GM23338 (cell line): ENCODE measurements around the gene NUDT9. TPM values are rescaled to one million over a fixed set of nuclear protein-coding genes. Genes with fewer than 3 reads are reported as not detected.

Source experiments
- ATAC-seq: fragments of 200-7000 bp; cut with Tn5 transposase; 3 replicates; pipeline ENCODE4 v1.9.1; 2020
- DNase-seq: peaks from one replicate; pipeline ENCODE4 v3.0.0-alpha.2; 2015; ENCODE audit warnings: low spot score
- H2AFZ ChIP-seq: fragments of 200-600 bp; sonication (generic); 2 replicates; pipeline ENCODE4 v1.8.0; 2016; ENCODE audit warnings: antibody characterized with exemption, mild to moderate bottlenecking, moderate library complexity
- H3F3A ChIP-seq: fragments of 200-600 bp; sonication (generic); replicated peaks from 2 replicates; pipeline ENCODE4 v1.8.0; 2017; ENCODE audit warnings: antibody characterized with exemption, mixed run types, low read depth
- H3K27ac ChIP-seq: fragments of 200-600 bp; sonication (generic); 2 replicates; pipeline ENCODE4 v1.6.1; 2016; ENCODE audit warnings: low read depth
- H3K27me3 ChIP-seq: fragments of 200-600 bp; sonication (generic); 2 replicates; pipeline ENCODE4 v1.8.0; 2016; ENCODE audit warnings: mild to moderate bottlenecking, mixed run types, moderate library complexity; ENCODE audit not compliant: insufficient read depth
- H3K36me3 ChIP-seq: fragments of 200-600 bp; sonication (generic); 2 replicates; pipeline ENCODE4 v1.8.0; 2016; ENCODE audit warnings: mild to moderate bottlenecking; ENCODE audit not compliant: insufficient read depth
- H3K4me1 ChIP-seq: fragments of 200-600 bp; sonication (generic); 2 replicates; pipeline ENCODE4 v1.8.0; 2016; ENCODE audit warnings: mild to moderate bottlenecking, moderate library complexity; ENCODE audit not compliant: insufficient read depth
- H3K4me2 ChIP-seq: fragments of 200-600 bp; sonication (generic); 2 replicates; pipeline ENCODE4 v1.7.1; 2017; ENCODE audit warnings: mixed run types
- H3K4me3 ChIP-seq: fragments of 200-600 bp; sonication (generic); 2 replicates; pipeline ENCODE4 v1.6.1; 2016; ENCODE audit warnings: mixed run types
- H3K79me2 ChIP-seq: fragments of 200-600 bp; sonication (generic); replicated peaks from 2 replicates; pipeline ENCODE4 v1.8.0; 2017; ENCODE audit warnings: mild to moderate bottlenecking; ENCODE audit not compliant: insufficient read depth
- H3K9me2 ChIP-seq: fragments of 200-600 bp; sonication (generic); 2 replicates; pipeline ENCODE4 v1.8.0; 2017; ENCODE audit not compliant: insufficient read depth
- H4K20me1 ChIP-seq: fragments of 200-600 bp; sonication (generic); replicated peaks from 2 replicates; pipeline ENCODE4 v1.8.0; 2017; ENCODE audit warnings: mild to moderate bottlenecking; ENCODE audit not compliant: insufficient read depth
- H3K27ac Mint-ChIP-seq: 2 replicates; pipeline ENCODE4 v1.8.0; 2020; ENCODE audit warnings: inconsistent platforms, mild to moderate bottlenecking, moderate library complexity, mixed read lengths
- H3K27me3 Mint-ChIP-seq: 3 replicates; pipeline ENCODE4 v1.8.0; 2022; ENCODE audit warnings: low read depth, mild to moderate bottlenecking, moderate library complexity, mixed read lengths, inconsistent platforms; ENCODE audit not compliant: insufficient read depth, poor library complexity
- H3K36me3 Mint-ChIP-seq: 3 replicates; pipeline ENCODE4 v1.8.0; 2021; ENCODE audit warnings: low read depth, mild to moderate bottlenecking, inconsistent platforms, moderate library complexity, mixed read lengths
- H3K4me1 Mint-ChIP-seq: 3 replicates; pipeline ENCODE4 v1.8.0; 2020; ENCODE audit warnings: mild to moderate bottlenecking, inconsistent platforms, mixed read lengths
- H3K4me3 Mint-ChIP-seq: 3 replicates; pipeline ENCODE4 v1.8.0; 2021; ENCODE audit warnings: moderate library complexity, mild to moderate bottlenecking, inconsistent platforms, mixed read lengths
- H3K9me3 Mint-ChIP-seq: 3 replicates; pipeline ENCODE4 v1.8.0; 2020; ENCODE audit warnings: moderate library complexity, mild to moderate bottlenecking, inconsistent platforms, mixed read lengths
- CREB1 ChIP-seq: fragments of 250-450 bp; sonication (Bioruptor Pico); IDR thresholded peaks from 2 replicates; pipeline ENCODE4 v1.5.0; 2020; ENCODE audit warnings: low read depth, mild to moderate bottlenecking, moderate library complexity
- ETS1 ChIP-seq: IDR thresholded peaks from 2 replicates; pipeline ENCODE4 v1.6.1; 2016; ENCODE audit warnings: antibody characterized with exemption
- EZH2 ChIP-seq: fragments of 200-600 bp; sonication (generic); IDR thresholded peaks from one replicate; pipeline ENCODE4 v1.8.0; 2017; ENCODE audit warnings: antibody characterized with exemption, mild to moderate bottlenecking, low read depth; ENCODE audit not compliant: unreplicated experiment
- JUNB ChIP-seq: IDR thresholded peaks from one replicate; pipeline ENCODE4 v1.6.1; 2016; ENCODE audit warnings: antibody characterized with exemption; ENCODE audit not compliant: unreplicated experiment
- NANOG ChIP-seq: IDR thresholded peaks from 2 replicates; pipeline ENCODE4 v1.6.1; 2016; ENCODE audit warnings: antibody characterized with exemption, borderline replicate concordance
- REST ChIP-seq: IDR thresholded peaks from one replicate; pipeline ENCODE4 v1.6.1; 2018; ENCODE audit warnings: antibody characterized with exemption; ENCODE audit not compliant: unreplicated experiment
- STAT1 ChIP-seq: IDR thresholded peaks from one replicate; pipeline ENCODE4 v1.6.1; 2016; ENCODE audit warnings: antibody characterized with exemption; ENCODE audit not compliant: unreplicated experiment
- ZNF114 ChIP-seq: fragments of 250-450 bp; sonication (Bioruptor Pico); IDR thresholded peaks from 2 replicates; pipeline ENCODE4 v1.5.0; 2020; ENCODE audit warnings: mild to moderate bottlenecking, moderate library complexity
- ZNF331 ChIP-seq: fragments of 250-450 bp; sonication (Bioruptor Pico); IDR thresholded peaks from 2 replicates; pipeline ENCODE4 v1.5.0; 2020; ENCODE audit warnings: low read depth, mild to moderate bottlenecking, moderate library complexity
- ZNF462 ChIP-seq: fragments of 250-450 bp; sonication (Bioruptor Pico); IDR thresholded peaks from 2 replicates; pipeline ENCODE4 v1.5.0; 2020; ENCODE audit warnings: mild to moderate bottlenecking, moderate library complexity
- polyA plus RNA-seq: library from polyadenylated mRNA; unstranded; fragments of >200 nt; fragmentation: Nextera tagmentation; extraction: Ambion mirVana; gene quantifications from 2 replicates; pipeline ENCODE4 v1.2.1, GENCODE V29; 2016
- total RNA-seq: library from RNA; depleted of rRNA; stranded (reverse); fragments of >200 nt; shearing (Covaris generic); gene quantifications from 2 replicates; pipeline ENCODE4 v1.2.3, GENCODE V29; 2014

The NUDT9 gene
- total and polyA plus RNA-seq, 2 experiments from 2014 or later, result 22.9 to 43.4 TPM

- TF ChIP-seq STAT1 (no peak), ETS1 (no peak), REST (no peak), CREB1 (CRISPR knock-in tag) (no peak), EZH2 (no peak)
These were observed 54.6 kb downstream of the NUDT9 start (continued) for GRCh38 chr4:87476934-87477333.

GRCh38 chr4:87478732-87479250, 56.4 kb downstream of the NUDT9 start:
- Mint-ChIP-seq H3K27me3 (peaks cover 5% of the 10 kb centered on the region), H3K36me3 (peaks cover 8% of the 10 kb centered on the region)
- ATAC-seq, result peak; percentile 88
- TF ChIP-seq CREB1 (CRISPR knock-in tag) (no peak), ZNF462 (CRISPR knock-in tag) (peak; percentile 42), EZH2 (no peak), REST (no peak), JUNB (no peak), NANOG (0 out of 2 replicates have a peak, but pooled peaks have one; percentile 23), ZNF114 (CRISPR knock-in tag) (no peak), ZNF331 (CRISPR knock-in tag) (no peak)

More at GRCh38 chr4:87478732-87479250, 56.4 kb downstream of the NUDT9 start:
- Mint-ChIP-seq H3K9me3 (peaks cover 5% of the 10 kb centered on the region; the same call in 2 of the 3 replicates), H3K27ac (no peak overlapping the region), H3K4me3 (no peak overlapping the region), H3K4me1 (peaks cover 28% of the 10 kb centered on the region)
- H3K79me2 ChIP-seq, result no peaks in the 10 kb centered on the region
- no peaks in the 10 kb centered on the region for H3F3A ChIP-seq
- no peaks in the 10 kb centered on the region for H3K27me3 ChIP-seq
- H3K4me2 ChIP-seq, result peak overlapping the region; percentile 37
- no peak overlapping the region; the same call in 1 of the 2 replicates for H3K4me3 ChIP-seq
- DNase-seq, result no peak
- 0 out of 2 replicates have a peak, but pooled peaks cover 2% of the 10 kb centered on the region for H3K9me2 ChIP-seq
- H3K27ac ChIP-seq, result no peak overlapping the region
- no peaks in the 10 kb centered on the region for H4K20me1 ChIP-seq
- peaks cover 26% of the 10 kb centered on the region for H3K4me1 ChIP-seq
- no peaks in the 10 kb centered on the region for H3K36me3 ChIP-seq
- no peak overlapping the region for H2AFZ ChIP-seq
